Suprapubic skin (tissue), 4 donors: ENCODE data around the gene SMIM26. TPM values are rescaled to one million over a fixed set of nuclear protein-coding genes. Genes with fewer than 3 reads are reported as not detected.

ENCODE experiments used
- DNase-seq, 2 donors: peaks; one replicate each; pipeline ENCODE4 v3.0.0-alpha.2; 2019; ENCODE audit warnings: low spot score in 2 of 2
- H3K27ac ChIP-seq: fragments of 200-600 bp; sonication (generic); one replicate; pipeline ENCODE4 v1.5.1; 2019
- H3K27me3 ChIP-seq: fragments of 200-600 bp; sonication (generic); one replicate; pipeline ENCODE4 v1.5.1; 2019
- H3K36me3 ChIP-seq: fragments of 200-600 bp; sonication (generic); one replicate; pipeline ENCODE4 v1.5.1; 2019
- H3K4me1 ChIP-seq: fragments of 200-600 bp; sonication (generic); one replicate; pipeline ENCODE4 v1.5.1; 2019
- H3K4me3 ChIP-seq: fragments of 200-600 bp; sonication (generic); one replicate; pipeline ENCODE4 v1.5.1; 2019; ENCODE audit warnings: mild to moderate bottlenecking
- H3K9me3 ChIP-seq: fragments of 200-600 bp; sonication (generic); one replicate; pipeline ENCODE4 v1.5.1; 2019
- CTCF ChIP-seq, 2 donors: fragments of 200-600 bp in 1 of 2; fragments of 450-650 bp in 1 of 2; sonication (generic) in 1 of 2; IDR thresholded peaks; one replicate each; pipeline ENCODE4 v1.5.1; 2016 to 2019; ENCODE audit warnings: antibody characterized with exemption in 2 of 2, mild to moderate bottlenecking in 1 of 2, moderate library complexity in 1 of 2
- EP300 ChIP-seq: sonication (generic); formaldehyde crosslinking; IDR thresholded peaks from one replicate; pipeline ENCODE4 v1.6.1; 2017; ENCODE audit warnings: antibody characterized with exemption
- POLR2A ChIP-seq, 2 donors: fragments of 450-650 bp; IDR thresholded peaks; one replicate each; pipeline ENCODE4 v1.6.1; 2017; ENCODE audit warnings: antibody characterized with exemption in 2 of 2, mild to moderate bottlenecking in 2 of 2, moderate library complexity in 2 of 2
- POLR2AphosphoS5 ChIP-seq, 3 donors: sonication (generic); formaldehyde crosslinking; IDR thresholded peaks; one replicate each; pipeline ENCODE4 v1.6.1; 2017; ENCODE audit warnings: antibody characterized with exemption in 3 of 3
- WGBS: methylation state at CpG from one replicate; pipeline ENCODE4 v1.1.5; 2018; 5-methylcytosine and 5-hydroxymethylcytosine counted together
- total RNA-seq, 4 donors: library from RNA; depleted of rRNA; stranded (reverse); fragments of >200 nt; gene quantifications; one replicate each; pipeline ENCODE4 v1.1.0, GENCODE V29; 2016

Gene SMIM26
- total RNA-seq, 4 donors from 2014 or later = 79.4 to 130 (median 104) TPM

GRCh38 chr20:18577942-18578341 lies 10.7 kb downstream of the SMIM26 start:
- no peak for DNase-seq
- no peaks in the 10 kb centered on the region for H3K36me3 ChIP-seq
- no peaks in the 10 kb centered on the region for H3K4me1 ChIP-seq
- H3K9me3 ChIP-seq = no peaks in the 10 kb centered on the region
- H3K27me3 ChIP-seq = no peaks in the 10 kb centered on the region
- no peak overlapping the region for H3K27ac ChIP-seq
- H3K4me3 ChIP-seq = no peak overlapping the region
- TF ChIP-seq POLR2A (IDR thresholded peaks at IDR 0.05) = no peak
- no peak for TF ChIP-seq EP300
- no peak for TF ChIP-seq POLR2AphosphoS5 (IDR thresholded peaks at IDR 0.05)
- no peak for TF ChIP-seq CTCF (IDR thresholded peaks at IDR 0.05)
- WGBS = 80% methylated on average over 6 of the region's 6 CpGs

- WGBS = 65% methylated on average over 6 of the region's 6 CpGs
- no peak overlapping the region for H3K27ac ChIP-seq
- no peaks in the 10 kb centered on the region for H3K9me3 ChIP-seq
- no peaks in the 10 kb centered on the region for H3K4me1 ChIP-seq
- no peak for DNase-seq
- no peaks in the 10 kb centered on the region for H3K36me3 ChIP-seq
- H3K27me3 ChIP-seq = no peaks in the 10 kb centered on the region
- H3K4me3 ChIP-seq = no peak overlapping the region
- TF ChIP-seq POLR2A (IDR thresholded peaks at IDR 0.05) (no peak), POLR2AphosphoS5 (IDR thresholded peaks at IDR 0.05) (no peak), EP300 (no peak), CTCF (IDR thresholded peaks at IDR 0.05) (no peak)
These were observed 11.3 kb downstream of the SMIM26 start for GRCh38 chr20:18578581-18578980.

GRCh38 chr20:18580012-18580411 lies 12.8 kb downstream of the SMIM26 start:
- H3K4me3 ChIP-seq = no peak overlapping the region
- H3K36me3 ChIP-seq = no peaks in the 10 kb centered on the region
- no peaks in the 10 kb centered on the region for H3K9me3 ChIP-seq
- 92% methylated on average over 4 of the region's 4 CpGs for WGBS
- H3K27ac ChIP-seq = no peak overlapping the region
- H3K27me3 ChIP-seq = no peaks in the 10 kb centered on the region
- no peak for DNase-seq
- no peak for TF ChIP-seq EP300
- TF ChIP-seq POLR2A (IDR thresholded peaks at IDR 0.05) = no peak
- no peak for TF ChIP-seq POLR2AphosphoS5 (IDR thresholded peaks at IDR 0.05)
- no peak for TF ChIP-seq CTCF (IDR thresholded peaks at IDR 0.05)
- no peaks in the 10 kb centered on the region for H3K4me1 ChIP-seq

- H3K9me3 ChIP-seq = no peaks in the 10 kb centered on the region
- H3K27ac ChIP-seq = no peak overlapping the region
- H3K4me3 ChIP-seq = no peak overlapping the region
- no peaks in the 10 kb centered on the region for H3K27me3 ChIP-seq
- TF ChIP-seq POLR2A (IDR thresholded peaks at IDR 0.05) (no peak), CTCF (IDR thresholded peaks at IDR 0.05) (no peak), EP300 (no peak), POLR2AphosphoS5 (IDR thresholded peaks at IDR 0.05) (no peak)
- no peaks in the 10 kb centered on the region for H3K36me3 ChIP-seq
- H3K4me1 ChIP-seq = peaks cover 19% of the 10 kb centered on the region
- WGBS = 90% methylated on average over 2 of the region's 2 CpGs
- no peak for DNase-seq
These were observed 17.9 kb downstream of the SMIM26 start for GRCh38 chr20:18585134-18585533.

GRCh38 chr20:18587665-18588573 lies 20.7 kb downstream of the SMIM26 start, which contains the start of gene DTD1:
DTD1 (plus strand) TSS chr20:18588054; CDS start chr20:18588073, 19 bp downstream.
- WGBS = under 1% methylated on average over 21 of the region's 88 CpGs
- peak; percentile 95 to 96 for DNase-seq
- peak within 1 kb of the TSS; percentile 84 for H3K27ac ChIP-seq
- peak within 1 kb of the TSS; percentile 93 for H3K4me3 ChIP-seq
- TF ChIP-seq EP300 (no peak), CTCF (IDR thresholded peaks at IDR 0.05) (peak in 1 of 2 donors; percentile 73)
- no peaks in the 10 kb centered on the region for H3K27me3 ChIP-seq
- peaks cover 19% of the 10 kb centered on the region for H3K4me1 ChIP-seq
- H3K36me3 ChIP-seq = no peaks in the 10 kb centered on the region
- H3K9me3 ChIP-seq = no peaks in the 10 kb centered on the region
